ENCODE measurements around the gene AREG. TPM values are rescaled to one million over a fixed set of nuclear protein-coding genes. Genes with fewer than 3 reads are reported as not detected.

AREG gene
- total and polyA plus RNA-seq, 2 of the 4 experiments (the other 2 are of a cell fraction): 0.17 to 0.18 TPM

- H2AK9ac ChIP-seq (replicated peaks; ENCODE audit: low read depth, low read length, poor library complexity): no peak overlapping the region
- no peak for ATAC-seq (ENCODE audit: low read depth)
- H4K91ac ChIP-seq (ENCODE audit: insufficient read depth, low read depth, low read length): no peak overlapping the region
- H2BK15ac ChIP-seq (ENCODE audit: low read depth, low read length): no peak overlapping the region
- no peak overlapping the region for H3K27ac ChIP-seq (ENCODE audit: insufficient read depth, low read length)
- intact Hi-C loops (cut with micrococcal nuclease) (no loop called here), in situ Hi-C loops (cut with MboI; ENCODE audit: low sequenced_read_pairs) (no loop called here), dilution Hi-C loops (cut with HindIII; ENCODE audit: low sequenced_read_pairs, unreplicated experiment) (no loop called here)
- no peak for DNase-seq
- no TSS peak for BruUV-seq (replicated peaks)
- no peak overlapping the region for H3K4me2 ChIP-seq (ENCODE audit: low read depth, low read length)
- ChIA-PET POLR2A (ENCODE audit: unreplicated experiment) (no interaction called here), CTCF (interaction anchor here (0.9 kb wide), 1 partner anchor 9 kb away, joined by 3 read pairs; no protein-coding TSS in a partner anchor)
- no peaks in the 10 kb centered on the region for H4K20me1 ChIP-seq (ENCODE audit: insufficient read depth, low read length)
- H2BK120ac ChIP-seq (ENCODE audit: low read depth, low read length): no peak overlapping the region
- H3K56ac ChIP-seq (ENCODE audit: extremely low read depth, insufficient read depth, low read length): no peak overlapping the region
- H3K4me3 ChIP-seq (ENCODE audit: insufficient read depth, low read depth, low read length): no peak overlapping the region
- no peak overlapping the region for H4K5ac ChIP-seq (ENCODE audit: low read depth, low read length)
- H3K9me3 ChIP-seq (ENCODE audit: control insufficient read depth, insufficient read depth, low read length): no peaks in the 10 kb centered on the region
- H2BK20ac ChIP-seq (ENCODE audit: low read depth, low read length): no peak overlapping the region
- H2AK5ac ChIP-seq (ENCODE audit: low read depth, low read length): no peak overlapping the region
- no peak overlapping the region for H3K18ac ChIP-seq (ENCODE audit: low read depth, low read length)
- no peaks in the 10 kb centered on the region for H3K36me3 ChIP-seq (ENCODE audit: control insufficient read depth, insufficient read depth, low read length)
- no peak overlapping the region for H2AFZ ChIP-seq (replicated peaks; ENCODE audit: low read length, poor library complexity)
- H3K9me1 ChIP-seq (ENCODE audit: insufficient read depth, low read length): peaks cover 4% of the 10 kb centered on the region; the same call in 1 of the 2 replicates
- H3K14ac ChIP-seq (replicated peaks; ENCODE audit: low read depth, low read length): no peak overlapping the region
- no peak overlapping the region for H4K8ac ChIP-seq (ENCODE audit: low read depth in 2 of 2, low read length in 2 of 2)
- no peak overlapping the region for H2BK5ac ChIP-seq (ENCODE audit: low read depth, low read length, poor library complexity, severe bottlenecking)
- H3K9ac ChIP-seq (ENCODE audit: low read depth, low read length): no peak overlapping the region
- no peaks in the 10 kb centered on the region for H3K79me1 ChIP-seq (ENCODE audit: low read depth in 1 of 2, low read length in 2 of 2)
- TF ChIP-seq FOS (IDR thresholded peaks at IDR 0.05; ENCODE audit: low read depth, low read length): no peak
- peak; percentile 46 for TF ChIP-seq CEBPB (IDR thresholded peaks at IDR 0.05; ENCODE audit: low read depth, low read length)
- TF ChIP-seq MAFK (IDR thresholded peaks at IDR 0.05; ENCODE audit: low read depth, low read length): no peak
- no peak for TF ChIP-seq MXI1 (IDR thresholded peaks at IDR 0.05; ENCODE audit: borderline replicate concordance, low read depth, low read length)
- no peak overlapping the region for H3K4ac ChIP-seq (ENCODE audit: low read depth, low read length)
- H3K27me3 ChIP-seq (ENCODE audit: control insufficient read depth, insufficient read depth, low read length): no peaks in the 10 kb centered on the region
- no peak overlapping the region for H3K23ac ChIP-seq (ENCODE audit: low read depth, low read length)
- peaks cover 9% of the 10 kb centered on the region for H3K4me1 ChIP-seq (ENCODE audit: control insufficient read depth, insufficient read depth, low read length)
- WGBS, 2 experiments (ENCODE audit: extremely low coverage in 2 of 2, insufficient read length in 1 of 2): no CpG with 5 or more reads among the region's 3 CpGs
These were observed 31.0 kb downstream of the AREG start for GRCh38 chr4:74475946-74476345.

All from IMR-90 (cell line).